Femur (tissue), 1 donor: ENCODE measurements around the gene NCOA1.
"Not testable (repeated sequence)": the region's sequence is repeated elsewhere in the genome, so short reads cannot be mapped to it uniquely, and the experiment has no call there.

Experiments used
- DNase-seq: peaks from one replicate; pipeline ENCODE4 v3.0.0-alpha.2; 2017

Gene NCOA1

GRCh38 chr2:24542269-24542872 is 51.3 kb downstream of the NCOA1 start:
- no peak for DNase-seq

GRCh38 chr2:24543252-24543651 is 52.2 kb downstream of the NCOA1 start:
- no peak for DNase-seq

GRCh38 chr2:24544456-24545115 is 53.5 kb downstream of the NCOA1 start:
- DNase-seq: no peak

- DNase-seq: no peak
Measured at GRCh38 chr2:24546669-24547068, 55.6 kb downstream of the NCOA1 start.

GRCh38 chr2:24548058-24548457 is 57.0 kb downstream of the NCOA1 start:
- DNase-seq: no peak

- DNase-seq: not testable (repeated sequence)
Measured at GRCh38 chr2:24550301-24550700, 59.2 kb downstream of the NCOA1 start.

GRCh38 chr2:24551016-24551415 is 60.0 kb downstream of the NCOA1 start:
- no peak for DNase-seq

GRCh38 chr2:24552836-24553235 is 61.8 kb downstream of the NCOA1 start:
- no peak for DNase-seq

GRCh38 chr2:24558781-24559472 is 67.9 kb downstream of the NCOA1 start:
- DNase-seq: no peak

GRCh38 chr2:24559473-24560113 is 68.5 kb downstream of the NCOA1 start:
- no peak for DNase-seq

GRCh38 chr2:24565537-24565936 is 74.5 kb downstream of the NCOA1 start:
- no peak for DNase-seq

- no peak for DNase-seq
Measured at GRCh38 chr2:24566209-24566608, 75.2 kb downstream of the NCOA1 start.

- no peak for DNase-seq
Measured at GRCh38 chr2:24566630-24567029, 75.6 kb downstream of the NCOA1 start.

- DNase-seq: no peak
Measured at GRCh38 chr2:24568551-24568950, 77.5 kb downstream of the NCOA1 start.

- DNase-seq: not testable (repeated sequence)
Measured at GRCh38 chr2:24569565-24569964, 78.5 kb downstream of the NCOA1 start.

- DNase-seq: no peak
Measured at GRCh38 chr2:24570225-24570624, 79.2 kb downstream of the NCOA1 start.

GRCh38 chr2:24571828-24572442 is 80.9 kb downstream of the NCOA1 start:
- no peak for DNase-seq

- no peak for DNase-seq
Measured at GRCh38 chr2:24576146-24576545, 85.1 kb downstream of the NCOA1 start.

- no peak for DNase-seq
Measured at GRCh38 chr2:24576617-24577016, 85.6 kb downstream of the NCOA1 start.

- DNase-seq: no peak
Measured at GRCh38 chr2:24577481-24577880, 86.4 kb downstream of the NCOA1 start.

- no peak for DNase-seq
Measured at GRCh38 chr2:24579053-24579803, 88.2 kb downstream of the NCOA1 start.

- no peak for DNase-seq
Measured at GRCh38 chr2:24580561-24580960, 89.5 kb downstream of the NCOA1 start.

- not testable (repeated sequence) for DNase-seq
Measured at GRCh38 chr2:24581971-24582370, 90.9 kb downstream of the NCOA1 start.
